Measurements from ENCODE around the gene TMEM161A.

- TF ChIP-seq EP300 (conservative IDR thresholded peaks at IDR 0.05; ENCODE audit: poor library complexity, severe bottlenecking) (no peak), CTCF (IDR thresholded peaks at IDR 0.05; ENCODE audit: poor library complexity, severe bottlenecking) (no peak), POLR2AphosphoS5 (IDR thresholded peaks at IDR 0.05) (no peak), REST (IDR thresholded peaks at IDR 0.05; ENCODE audit: borderline replicate concordance) (no peak), EZH2 (IDR thresholded peaks at IDR 0.05; ENCODE audit: borderline replicate concordance, insufficient read depth, low read length, poor library complexity, severe bottlenecking) (no peak), MXI1 (conservative IDR thresholded peaks at IDR 0.05; ENCODE audit: poor library complexity, severe bottlenecking) (no peak), TAF1 (IDR thresholded peaks at IDR 0.05; ENCODE audit: low read depth) (no peak), RAD21 (conservative IDR thresholded peaks at IDR 0.05) (no peak)
These were observed 61.2 kb downstream of the TMEM161A start for GRCh38 chr19:19077103-19077502.

Data from neural cell (in vitro differentiated cells).